Measurements from ENCODE around the gene LRCOL1. TPM values are rescaled to one million over a fixed set of nuclear protein-coding genes. Genes with fewer than 3 reads are reported as not detected.

Gene LRCOL1
- total and polyA plus RNA-seq, 7 donors: 0.49 to 1.4 (median 0.55) TPM; not detected in 4

- H3K27ac ChIP-seq: peak overlapping the region in 3 of 4 donors; percentile 17 to 42 (median 34)
- intact Hi-C loops (cut with DNase I): no loop called here
These were observed 12.9 kb upstream of the LRCOL1 start for GRCh38 chr12:132623072-132623869.

DNA sequence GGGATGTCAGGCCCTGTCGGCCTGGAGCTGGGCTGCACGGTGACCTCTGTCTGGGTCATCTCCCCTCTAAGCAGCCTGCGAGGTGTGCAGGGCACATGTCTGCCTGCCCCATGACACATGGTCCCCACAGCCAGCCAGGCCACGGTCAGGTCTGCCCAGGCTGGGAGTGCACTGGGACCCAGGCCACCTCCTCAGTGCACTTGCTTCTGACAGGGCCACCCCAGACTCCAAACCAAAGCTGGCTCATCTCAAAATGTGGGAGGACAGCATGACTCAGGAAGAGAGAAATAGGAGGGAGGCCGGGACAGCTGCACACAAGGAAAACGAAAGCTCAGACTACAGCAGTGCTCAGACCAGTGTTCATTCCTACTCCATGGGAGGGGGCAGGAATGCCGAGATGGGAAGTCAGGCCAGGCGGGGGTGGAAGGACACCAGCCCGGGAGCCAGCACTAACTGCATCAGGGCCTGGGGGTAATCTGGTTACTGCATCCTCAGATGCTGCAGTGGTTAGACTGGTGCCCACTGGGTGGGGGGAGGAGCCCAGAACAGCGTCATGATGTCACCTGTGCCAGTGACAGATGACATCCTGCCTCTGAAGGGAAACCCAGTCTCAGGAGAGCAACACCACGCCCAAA lies 12.2 kb upstream of the LRCOL1 start:
- Histone ChIP-seq H3K4me1 (peaks cover 0 to 30% (median 22%) of the 10 kb centered on the region in 4 donors), H3K4me3 (no peak overlapping the region), H3K27me3 (peaks cover 25 to 35% (median 26%) of the 10 kb centered on the region in 3 donors), H3K27ac (peak overlapping the region in 3 of 4 donors; percentile 17 to 42 (median 34)), H3K36me3 (peaks cover 0 to 24% (median 4%) of the 10 kb centered on the region in 4 donors), H3K9me3 (peaks cover 0 to 2% (median under 1%) of the 10 kb centered on the region in 4 donors)
- TF ChIP-seq CTCF (IDR thresholded peaks at IDR 0.05) (no peak), POLR2AphosphoS5 (IDR thresholded peaks at IDR 0.05) (peak in 1 of 4 donors; percentile 53)
- intact Hi-C loops (cut with DNase I): no loop called here
- no peak for DNase-seq
- 19 to 53% methylated on average over 11 of the region's 11 CpGs for WGBS, 2 donors

More at GRCh38 chr12:132623072-132623869, 12.9 kb upstream of the LRCOL1 start:
- no peak for DNase-seq
- peaks cover 19 to 28% (median 19%) of the 10 kb centered on the region in 3 donors for H3K27me3 ChIP-seq
- H3K4me3 ChIP-seq: no peak overlapping the region
- no peaks in the 10 kb centered on the region for H3K9me3 ChIP-seq
- H3K36me3 ChIP-seq: peaks cover 0 to 24% (median 4%) of the 10 kb centered on the region in 4 donors
- peaks cover 0 to 23% (median 18%) of the 10 kb centered on the region in 4 donors for H3K4me1 ChIP-seq
- 78 to 85% methylated on average over 25 of the region's 25 CpGs for WGBS, 2 donors
- no peak for TF ChIP-seq EP300 (IDR thresholded peaks at IDR 0.05)
- TF ChIP-seq POLR2AphosphoS5 (IDR thresholded peaks at IDR 0.05): no peak
- TF ChIP-seq POLR2A (IDR thresholded peaks at IDR 0.05): no peak
- no peak for TF ChIP-seq CTCF (IDR thresholded peaks at IDR 0.05)

- H3K9me3 ChIP-seq: peaks cover 0 to 6% (median 4%) of the 10 kb centered on the region in 4 donors
- no peak overlapping the region for H3K4me3 ChIP-seq
- DNase-seq: no peak
- peaks cover 0 to 32% (median 22%) of the 10 kb centered on the region in 4 donors for H3K4me1 ChIP-seq
- WGBS, 2 donors: 41 to 76% methylated on average over 21 of the region's 21 CpGs
- peaks cover 30 to 42% (median 32%) of the 10 kb centered on the region in 3 donors for H3K27me3 ChIP-seq
- intact Hi-C loops (cut with DNase I): no loop called here
- peaks cover 0 to 24% (median 4%) of the 10 kb centered on the region in 4 donors for H3K36me3 ChIP-seq
- TF ChIP-seq EP300 (IDR thresholded peaks at IDR 0.05) (no peak), CTCF (IDR thresholded peaks at IDR 0.05) (no peak), POLR2AphosphoS5 (IDR thresholded peaks at IDR 0.05) (no peak), POLR2A (IDR thresholded peaks at IDR 0.05) (no peak)
- H3K27ac ChIP-seq: peak overlapping the region in 2 of 4 donors; percentile 34 to 42
These were observed 11.5 kb upstream of the LRCOL1 start for GRCh38 chr12:132621657-132622435.

DNA sequence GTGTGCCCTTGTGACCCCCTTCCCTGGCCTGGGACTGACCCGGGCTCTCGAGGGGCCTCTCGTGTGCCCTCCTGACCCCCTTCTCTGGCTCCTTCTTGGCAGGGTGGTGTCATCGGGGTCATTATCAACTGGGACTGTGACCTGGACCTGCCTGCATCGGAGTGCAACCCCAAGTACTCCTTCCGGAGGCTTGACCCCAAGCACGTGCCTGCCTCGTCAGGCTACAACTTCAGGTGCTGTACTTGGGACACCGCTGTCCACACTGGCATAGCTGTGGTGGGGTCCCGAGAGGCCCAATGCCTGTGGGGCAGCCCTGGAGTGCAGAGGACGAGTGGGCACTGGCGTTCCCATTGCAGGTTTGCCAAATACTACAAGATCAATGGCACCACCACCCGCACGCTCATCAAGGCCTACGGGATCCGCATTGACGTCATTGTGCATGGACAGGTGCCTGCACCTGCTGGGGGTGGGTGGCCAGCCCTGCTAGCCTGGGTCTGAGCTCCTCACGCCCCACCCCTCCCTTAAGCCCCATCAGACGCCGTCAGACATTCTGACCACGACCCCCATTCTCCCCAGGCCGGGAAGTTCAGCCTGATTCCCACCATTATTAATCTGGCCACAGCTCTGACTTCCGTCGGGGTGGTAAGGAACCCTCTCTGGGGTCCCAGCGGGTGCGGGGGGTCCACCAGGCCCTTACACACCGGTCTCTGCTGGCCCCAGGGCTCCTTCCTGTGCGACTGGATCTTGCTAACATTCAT lies 10.7 kb upstream of the LRCOL1 start:
- H3K4me3 ChIP-seq: no peak overlapping the region
- peaks cover 0 to 6% (median 4%) of the 10 kb centered on the region in 4 donors for H3K9me3 ChIP-seq
- peaks cover 0 to 32% (median 22%) of the 10 kb centered on the region in 4 donors for H3K4me1 ChIP-seq
- H3K27ac ChIP-seq: no peak overlapping the region
- peaks cover 35 to 50% (median 40%) of the 10 kb centered on the region in 3 donors for H3K27me3 ChIP-seq
- TF ChIP-seq POLR2A (IDR thresholded peaks at IDR 0.05) (no peak), EP300 (IDR thresholded peaks at IDR 0.05) (no peak), CTCF (IDR thresholded peaks at IDR 0.05) (no peak), POLR2AphosphoS5 (IDR thresholded peaks at IDR 0.05) (no peak)
- intact Hi-C loops (cut with DNase I): no loop called here
- H3K36me3 ChIP-seq: peaks cover 0 to 24% (median 4%) of the 10 kb centered on the region in 4 donors
- no peak for DNase-seq
- 56 to 77% methylated on average over 28 of the region's 28 CpGs for whole genome bisulfite sequencing, 2 donors
